SJCRH30 (cell line): Measurements from ENCODE around the gene ZBTB47. TPM values are rescaled to one million over a fixed set of nuclear protein-coding genes. Genes with fewer than 3 reads are reported as not detected.

Experiments
- DNase-seq, 2 experiments: peaks; one replicate each; pipeline ENCODE4 v3.0.0-alpha.2; 2015 to 2020
- H3K27ac ChIP-seq: fragments of 250-450 bp; sonication (Bioruptor Pico); 2 replicates; pipeline ENCODE4 v1.5.1; 2020; ENCODE audit warnings: mild to moderate bottlenecking, moderate library complexity
- H3K27me3 ChIP-seq: fragments of 250-450 bp; sonication (Bioruptor Pico); 2 replicates; pipeline ENCODE4 v1.5.1; 2020; ENCODE audit warnings: mild to moderate bottlenecking, moderate library complexity
- H3K36me3 ChIP-seq: fragments of 250-450 bp; sonication (Bioruptor Pico); 2 replicates; pipeline ENCODE4 v1.5.1; 2020; ENCODE audit warnings: mild to moderate bottlenecking, moderate library complexity
- H3K4me1 ChIP-seq: fragments of 250-450 bp; sonication (Bioruptor Pico); 2 replicates; pipeline ENCODE4 v1.5.1; 2020; ENCODE audit warnings: mild to moderate bottlenecking, moderate library complexity
- H3K4me3 ChIP-seq: fragments of 250-450 bp; sonication (Bioruptor Pico); 2 replicates; pipeline ENCODE4 v1.5.1; 2020; ENCODE audit warnings: mild to moderate bottlenecking, moderate library complexity
- H3K9me3 ChIP-seq: fragments of 250-450 bp; sonication (Bioruptor Pico); replicated peaks from 2 replicates; pipeline ENCODE4 v1.5.1; 2020; ENCODE audit warnings: mild to moderate bottlenecking, moderate library complexity
- total RNA-seq: library from RNA; depleted of rRNA; stranded (reverse); fragments of >200 nt; shearing (Covaris generic); gene quantifications from 2 replicates; pipeline ENCODE4 v1.2.3, GENCODE V29; 2014; rRNA removed

Gene ZBTB47
- total RNA-seq, 1 experiment from 2014 or later: 3.5 TPM

DNA sequence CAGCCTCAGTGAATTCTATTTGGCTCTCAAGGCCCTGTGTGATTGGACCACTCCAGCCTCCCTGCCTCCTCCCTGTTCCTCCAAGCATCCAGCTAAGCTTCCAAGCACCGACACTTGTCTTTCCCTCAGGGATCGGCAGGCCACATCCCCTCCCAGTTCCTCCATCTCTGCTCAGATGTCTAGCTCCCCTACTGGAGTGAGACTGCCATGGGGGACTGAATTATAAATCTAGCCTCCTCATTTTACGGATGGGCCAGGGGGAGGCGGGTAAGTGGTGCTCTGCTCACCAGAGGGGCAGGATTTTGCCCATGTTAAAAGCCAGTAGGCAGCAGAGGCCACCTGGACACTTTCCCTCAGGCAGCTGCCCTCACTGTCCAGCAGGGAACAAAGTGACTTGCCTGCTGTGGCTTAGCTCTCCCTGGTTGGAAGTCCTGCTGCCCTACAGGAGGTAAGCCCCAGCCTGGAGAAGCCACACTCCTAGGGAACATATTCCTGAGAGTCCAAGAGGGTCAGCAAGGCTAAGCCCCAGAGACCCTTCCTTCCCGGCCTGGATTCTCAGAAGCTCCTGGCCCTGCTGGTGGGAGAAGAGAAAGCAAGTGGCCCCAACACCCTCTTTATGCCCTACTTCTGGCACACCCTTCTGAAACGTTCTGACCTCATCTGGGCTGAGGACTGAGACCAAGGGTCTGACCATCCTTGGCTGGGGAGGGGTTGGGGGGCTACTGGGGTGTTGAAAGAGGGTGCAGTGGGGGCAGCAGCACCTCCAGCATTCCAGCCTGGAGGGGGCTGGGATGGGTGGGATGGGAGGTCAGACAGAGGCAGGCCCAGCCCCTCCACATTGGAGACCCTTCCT is 58.2 kb downstream of the ZBTB47 start:
- no peaks in the 10 kb centered on the region for H3K4me1 ChIP-seq
- DNase-seq: no peak

GRCh38 chr3:42712344-42712648 is 58.8 kb downstream of the ZBTB47 start:
- no peaks in the 10 kb centered on the region for H3K4me1 ChIP-seq
- DNase-seq: no peak
- no peaks in the 10 kb centered on the region for H3K36me3 ChIP-seq
- no peak overlapping the region for H3K27ac ChIP-seq
- no peaks in the 10 kb centered on the region for H3K27me3 ChIP-seq
- no peaks in the 10 kb centered on the region for H3K9me3 ChIP-seq
- H3K4me3 ChIP-seq: no peak overlapping the region

More for the DNA sequence above, 58.2 kb downstream of the ZBTB47 start:
- Histone ChIP-seq H3K36me3 (no peaks in the 10 kb centered on the region), H3K4me3 (no peak overlapping the region), H3K27me3 (no peaks in the 10 kb centered on the region), H3K27ac (no peak overlapping the region), H3K9me3 (no peaks in the 10 kb centered on the region)

DNA sequence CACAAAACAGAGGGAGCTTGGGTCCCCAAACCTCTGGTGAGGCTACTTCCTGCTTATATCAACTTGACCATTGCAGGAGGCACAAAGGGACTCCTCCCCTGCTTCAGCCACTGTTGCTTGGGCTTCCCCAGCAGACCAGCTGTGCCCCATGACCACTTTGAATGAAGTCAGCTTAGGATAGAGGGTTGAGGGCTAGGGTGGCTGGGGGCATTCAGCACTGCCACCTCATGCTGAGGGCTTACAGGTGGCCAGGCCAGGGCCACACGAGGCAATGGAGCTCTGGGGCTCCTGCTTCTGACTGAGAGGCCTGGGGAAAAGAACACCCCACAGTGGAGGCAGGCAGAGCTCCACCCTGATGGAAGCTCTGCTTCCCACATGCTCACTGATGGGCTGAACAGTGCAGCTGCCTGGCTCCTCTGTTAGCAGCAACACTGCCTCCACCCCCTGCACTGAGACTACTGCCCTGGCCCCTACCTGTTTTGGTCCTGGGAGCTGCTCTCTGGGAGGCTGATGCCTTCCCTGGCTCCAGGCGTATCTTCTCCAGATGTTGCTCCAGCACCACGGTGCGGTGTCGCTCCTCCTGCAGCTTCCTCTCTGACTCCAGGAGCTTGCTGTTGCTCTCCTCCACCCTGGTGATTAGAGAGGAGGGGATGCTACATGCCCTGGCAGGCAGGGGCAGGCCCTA is 59.3 kb downstream of the ZBTB47 start:
- no peak for DNase-seq
- H3K27ac ChIP-seq: no peak overlapping the region
- H3K27me3 ChIP-seq: no peaks in the 10 kb centered on the region
- H3K4me1 ChIP-seq: no peaks in the 10 kb centered on the region
- no peak overlapping the region for H3K4me3 ChIP-seq
- H3K9me3 ChIP-seq: no peaks in the 10 kb centered on the region
- H3K36me3 ChIP-seq: no peaks in the 10 kb centered on the region

DNA sequence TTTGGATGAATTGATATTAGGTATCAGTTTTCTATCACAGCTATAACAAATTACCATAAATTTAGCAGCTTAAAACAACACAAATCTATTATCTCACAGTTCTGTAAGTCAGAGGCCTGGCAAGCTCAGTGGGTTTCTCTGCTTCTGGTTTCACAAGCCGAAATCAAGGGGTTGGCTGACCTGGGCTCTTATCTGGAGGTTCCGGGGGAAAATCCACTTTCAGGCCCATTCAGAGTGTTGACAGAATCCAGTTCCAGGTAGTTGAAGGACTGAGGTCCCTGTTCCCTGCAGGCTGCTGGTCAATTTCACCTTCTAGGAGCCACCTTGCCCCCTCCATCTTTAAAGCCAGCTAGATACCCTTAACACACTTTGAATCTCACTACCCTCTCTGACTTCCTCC is 60.2 kb downstream of the ZBTB47 start:
- DNase-seq: no peak
- Histone ChIP-seq H3K27ac (no peak overlapping the region), H3K36me3 (no peaks in the 10 kb centered on the region), H3K27me3 (no peaks in the 10 kb centered on the region), H3K4me1 (no peaks in the 10 kb centered on the region), H3K4me3 (no peak overlapping the region), H3K9me3 (no peaks in the 10 kb centered on the region)

DNA sequence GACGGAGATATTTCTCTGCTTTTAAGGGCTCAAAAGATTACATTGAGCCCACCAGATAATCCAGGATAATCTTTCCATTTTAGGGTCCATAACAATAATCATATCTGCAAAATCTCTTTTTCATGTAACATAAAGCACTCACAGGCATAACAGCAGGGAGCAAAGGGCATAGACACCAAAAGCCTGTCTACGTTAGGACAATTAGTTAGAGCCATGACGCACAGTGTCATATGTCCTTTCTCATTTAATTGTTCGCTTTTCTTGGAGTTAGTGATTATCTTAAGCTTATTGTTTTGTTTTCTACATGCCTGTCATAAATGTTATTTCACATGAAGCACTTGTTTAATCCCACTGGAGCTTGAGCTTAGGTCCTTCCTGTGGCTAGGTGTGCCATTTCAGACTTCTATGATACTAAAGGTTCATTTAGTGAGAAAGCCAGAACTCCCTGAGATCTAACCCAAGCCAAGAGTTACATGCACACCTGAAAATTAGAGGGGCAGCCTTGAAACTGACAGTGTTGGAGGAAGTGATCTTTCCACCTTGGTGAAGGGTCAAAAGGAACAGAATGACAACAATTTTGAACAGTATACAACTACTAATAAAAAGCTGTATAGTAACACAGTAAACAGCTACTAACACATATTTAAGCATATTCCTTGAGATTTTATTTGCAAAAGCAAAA is 60.8 kb downstream of the ZBTB47 start:
- Histone ChIP-seq H3K4me1 (no peaks in the 10 kb centered on the region), H3K27me3 (no peaks in the 10 kb centered on the region), H3K36me3 (no peaks in the 10 kb centered on the region), H3K27ac (no peak overlapping the region), H3K4me3 (no peak overlapping the region), H3K9me3 (no peaks in the 10 kb centered on the region)
- DNase-seq: no peak

Other genes starting within 250 kb of the ZBTB47 start
- not detected in 2 replicates for gene LYZL4, start 243.1 kb upstream of the ZBTB47 start, total RNA-seq
- not detected in 2 replicates for gene VIPR1, start 151.1 kb upstream of the ZBTB47 start, total RNA-seq
- gene SEC22C, start 71.7 kb upstream of the ZBTB47 start, total RNA-seq: 24.8 and 27.2 TPM in 2 replicates
- gene SS18L2, start 62.8 kb upstream of the ZBTB47 start, total RNA-seq: 36.6 and 38.5 TPM in 2 replicates
- 25.9 and 40.6 TPM in 2 replicates for gene NKTR, start 53.0 kb upstream of the ZBTB47 start, total RNA-seq
- gene KLHL40, start 31.8 kb downstream of the ZBTB47 start, total RNA-seq: 0.59 and 0.71 TPM in 2 replicates
- gene HHATL, start 49.1 kb downstream of the ZBTB47 start, total RNA-seq: not detected in 2 replicates
- 0.33 and 0.34 TPM in 2 replicates for gene CCDC13, start 119.6 kb downstream of the ZBTB47 start, total RNA-seq
- 155 and 171 TPM in 2 replicates for gene HIGD1A, start 150.8 kb downstream of the ZBTB47 start, total RNA-seq
- not detected in 2 replicates for gene ACKR2, start 155.7 kb downstream of the ZBTB47 start, total RNA-seq
- gene CYP8B1, start 222.2 kb downstream of the ZBTB47 start, total RNA-seq: not detected in 2 replicates